ENCODE results near the gene TMEM106C.
"Not testable (repeated sequence)": the region's sequence is repeated elsewhere in the genome, so short reads cannot be mapped to it uniquely, and the experiment has no call there.

The TMEM106C gene

GRCh38 chr12:47946413-47947323 lies 16.7 kb upstream of the TMEM106C start:
- no peak for DNase-seq
- intact Hi-C loops (cut with DNase I): no loop called here

GRCh38 chr12:47947341-47947740 lies 16.1 kb upstream of the TMEM106C start:
- DNase-seq: no peak
- intact Hi-C loops (cut with DNase I): no loop called here

GRCh38 chr12:47949441-47950341 lies 13.7 kb upstream of the TMEM106C start:
- peak in 41 of 42 donors; percentile 17 to 83 (median 53) for DNase-seq
- intact Hi-C loops (cut with DNase I): no loop called here

- intact Hi-C loops (cut with DNase I): no loop called here
- no peak for DNase-seq
Observed at GRCh38 chr12:47950856-47951468, 12.4 kb upstream of the TMEM106C start.

- DNase-seq: no peak
- intact Hi-C loops (cut with DNase I): no loop called here
Observed at GRCh38 chr12:47954058-47954457, 9.3 kb upstream of the TMEM106C start.

GRCh38 chr12:47954467-47955045 lies 8.8 kb upstream of the TMEM106C start:
- intact Hi-C loops (cut with DNase I): no loop called here
- DNase-seq: no peak

- intact Hi-C loops (cut with DNase I): no loop called here
Observed at GRCh38 chr12:47955059-47955458, 8.3 kb upstream of the TMEM106C start.

GRCh38 chr12:47957671-47958070 lies 5.7 kb upstream of the TMEM106C start:
- intact Hi-C loops (cut with DNase I); DNase-seq: not testable (repeated sequence)

More at GRCh38 chr12:47955059-47955458, 8.3 kb upstream of the TMEM106C start:
- no peak for DNase-seq

- DNase-seq: no peak
- intact Hi-C loops (cut with DNase I): no loop called here
Observed at GRCh38 chr12:47962198-47962597, 1.2 kb upstream of the TMEM106C start.

- DNase-seq: peak in 8 of 42 donors; percentile 4 to 40 (median 24)
- intact Hi-C loops (cut with DNase I): no loop called here
Observed at GRCh38 chr12:47964106-47964728, 821 bp downstream of the TMEM106C start.

GRCh38 chr12:47965581-47965980 lies 2.2 kb downstream of the TMEM106C start:
- intact Hi-C loops (cut with DNase I): no loop called here
- DNase-seq: no peak

- intact Hi-C loops (cut with DNase I): no loop called here
- no peak for DNase-seq
Observed at GRCh38 chr12:47967461-47968321, 4.3 kb downstream of the TMEM106C start.

GRCh38 chr12:47969845-47970244 lies 6.4 kb downstream of the TMEM106C start:
- intact Hi-C loops (cut with DNase I): no loop called here
- no peak for DNase-seq

GRCh38 chr12:47970843-47971242 lies 7.4 kb downstream of the TMEM106C start:
- no peak for DNase-seq
- intact Hi-C loops (cut with DNase I): no loop called here

GRCh38 chr12:47972895-47973294 lies 9.5 kb downstream of the TMEM106C start:
- intact Hi-C loops (cut with DNase I): no loop called here
- no peak for DNase-seq

GRCh38 chr12:47973870-47974269 lies 10.5 kb downstream of the TMEM106C start:
- no peak for DNase-seq
- intact Hi-C loops (cut with DNase I): no loop called here

GRCh38 chr12:47975036-47975620 lies 11.7 kb downstream of the TMEM106C start:
- no peak for DNase-seq
- intact Hi-C loops (cut with DNase I): no loop called here

Data from head of caudate nucleus (tissue), 42 donors.